Measurements from ENCODE around the gene ERICH6.

- TF ChIP-seq POLR2AphosphoS5 (IDR thresholded peaks at IDR 0.05; ENCODE audit: low read depth, low read length): no peak
- no peak for TF ChIP-seq REST (IDR thresholded peaks at IDR 0.05; ENCODE audit: insufficient read depth in 1 of 2, low read depth in 2 of 2, low read length in 2 of 2)
Observed at GRCh38 chr3:150723946-150724345, 20.2 kb upstream of the ERICH6 start.

Measured in PFSK-1 (cell line).